Hematopoietic multipotent progenitor cell treated with erythropoietin and hydrocortisone succinate and interleukin-3 and kit ligand, for 15 days (in vitro differentiated cells): ENCODE data around the gene TFF1.

Source experiments
- DNase-seq: peaks from one replicate; pipeline ENCODE4 v3.0.0-alpha.2; 2015; ENCODE audit warnings: low spot score

Gene TFF1

GRCh38 chr21:42362700-42363099 is 3.6 kb downstream of the TFF1 start:
- no peak for DNase-seq

GRCh38 chr21:42362198-42362597 is 4.1 kb downstream of the TFF1 start:
- DNase-seq, result no peak

GRCh38 chr21:42361286-42361685 is 5.0 kb downstream of the TFF1 start:
- no peak for DNase-seq

- DNase-seq, result no peak
Measured at GRCh38 chr21:42360317-42360716, 6.0 kb downstream of the TFF1 start.

- no peak for DNase-seq
Measured at GRCh38 chr21:42358937-42359336, 7.4 kb downstream of the TFF1 start.

GRCh38 chr21:42358261-42358660 is 8.1 kb downstream of the TFF1 start:
- no peak for DNase-seq

- no peak for DNase-seq
Measured at GRCh38 chr21:42357307-42357706, 9.0 kb downstream of the TFF1 start.

- DNase-seq, result no peak
Measured at GRCh38 chr21:42356650-42357049, 9.7 kb downstream of the TFF1 start.

- no peak for DNase-seq
Measured at GRCh38 chr21:42356046-42356445, 10.3 kb downstream of the TFF1 start.

- DNase-seq, result no peak
Measured at GRCh38 chr21:42353623-42354022, 12.7 kb downstream of the TFF1 start.

GRCh38 chr21:42352441-42353095 is 13.8 kb downstream of the TFF1 start:
- no peak for DNase-seq

- no peak for DNase-seq
Measured at GRCh38 chr21:42351626-42352440, 14.5 kb downstream of the TFF1 start.

GRCh38 chr21:42350927-42351426 is 15.4 kb downstream of the TFF1 start, which contains the start of gene TFF2:
TSS of gene TFF2 (minus strand) at chr21:42350994. CDS start at chr21:42350957, 37 bp downstream.
- DNase-seq, result no peak

- DNase-seq, result no peak
Measured at GRCh38 chr21:42350318-42350910, 15.9 kb downstream of the TFF1 start.

- DNase-seq, result no peak
Measured at GRCh38 chr21:42349420-42350317, 16.7 kb downstream of the TFF1 start.

GRCh38 chr21:42348762-42349161 is 17.6 kb downstream of the TFF1 start:
- DNase-seq, result no peak

- DNase-seq, result no peak
Measured at GRCh38 chr21:42347601-42348327, 18.6 kb downstream of the TFF1 start.

- no peak for DNase-seq
Measured at GRCh38 chr21:42346866-42347600, 19.3 kb downstream of the TFF1 start.

GRCh38 chr21:42346441-42346840 is 19.9 kb downstream of the TFF1 start:
- no peak for DNase-seq

GRCh38 chr21:42344631-42345030 is 21.7 kb downstream of the TFF1 start:
- DNase-seq, result no peak
